COLO668 (cell line): ENCODE data around the gene ARID3A.
"Not testable (repeated sequence)": the region's sequence is repeated elsewhere in the genome, so short reads cannot be mapped to it uniquely, and the experiment has no call there.

Experiments used
- DNase-seq: peaks from one replicate; lab custom pipeline; 2025; ENCODE audit not compliant: unreplicated experiment; lab: John Stamatoyannopoulos, UW

The ARID3A gene

DNA sequence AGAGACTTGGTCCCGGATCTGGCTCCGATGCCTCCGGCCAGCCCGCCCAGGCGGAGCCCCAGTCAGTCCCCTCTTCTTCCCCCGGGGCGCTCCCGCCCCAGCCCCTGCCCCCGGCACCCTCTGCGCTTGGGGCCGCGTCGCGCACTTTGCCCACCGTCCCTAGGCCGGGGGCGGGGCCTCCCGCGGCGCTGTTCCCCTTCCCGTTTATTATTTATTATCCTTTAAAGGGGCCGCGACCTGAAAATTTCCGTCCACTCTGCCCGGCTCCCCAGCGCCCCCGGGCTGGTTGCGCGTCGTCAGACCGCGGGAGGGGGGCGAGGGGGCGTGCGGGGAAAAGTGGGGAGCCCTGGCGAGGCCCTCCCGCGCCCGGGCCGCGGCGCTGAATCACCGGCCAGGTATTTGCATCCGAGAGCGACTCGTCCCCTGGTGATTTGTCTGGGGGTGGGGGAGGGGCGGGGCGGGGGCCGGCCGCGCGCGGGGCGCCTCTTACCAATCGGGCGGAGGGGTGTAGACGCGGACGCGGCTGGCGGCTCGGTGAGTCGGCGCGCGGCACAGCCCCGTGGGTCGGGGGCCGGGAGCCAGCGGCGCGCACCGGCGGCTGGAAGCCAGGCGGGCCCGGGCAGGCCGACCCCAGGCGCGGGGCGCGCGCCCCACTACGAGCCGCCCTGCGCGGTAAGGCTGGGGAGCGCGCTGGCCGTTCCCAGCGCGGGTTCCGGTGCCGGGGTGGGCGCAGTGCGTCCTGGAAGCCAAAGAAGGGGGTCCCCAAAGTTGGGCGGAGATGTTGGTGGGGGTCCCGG lies at the start of gene ARID3A:
Gene ARID3A (plus strand): TSS at position 510 of the 797 bp plus-strand sequence. CDS start 3,494 bp downstream, outside the sequence.
- peak; percentile 86 for DNase-seq

DNA sequence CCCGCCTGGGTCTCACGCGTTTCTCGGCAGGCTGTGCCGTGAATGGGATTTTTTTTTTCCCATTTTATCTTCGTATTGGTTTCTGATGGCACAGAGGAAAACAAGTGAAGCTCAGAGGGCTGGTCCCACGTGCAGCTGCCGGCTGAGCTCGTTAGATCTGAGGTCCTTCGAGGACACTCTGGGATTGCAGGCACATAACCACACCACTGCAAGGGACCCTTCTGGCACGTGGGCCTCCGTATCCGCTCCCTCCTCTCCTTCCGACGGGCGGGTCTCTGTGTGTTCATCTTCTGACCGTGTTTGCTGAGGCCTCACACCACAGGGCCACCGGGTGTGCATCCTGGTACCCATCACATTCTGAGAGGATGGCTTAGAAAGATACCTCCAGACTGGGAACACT lies 49.7 kb upstream of the ARID3A start:
- no peak for DNase-seq

GRCh38 chr19:876780-877314 lies 49.0 kb upstream of the ARID3A start:
- peak; percentile 30 for DNase-seq

DNA sequence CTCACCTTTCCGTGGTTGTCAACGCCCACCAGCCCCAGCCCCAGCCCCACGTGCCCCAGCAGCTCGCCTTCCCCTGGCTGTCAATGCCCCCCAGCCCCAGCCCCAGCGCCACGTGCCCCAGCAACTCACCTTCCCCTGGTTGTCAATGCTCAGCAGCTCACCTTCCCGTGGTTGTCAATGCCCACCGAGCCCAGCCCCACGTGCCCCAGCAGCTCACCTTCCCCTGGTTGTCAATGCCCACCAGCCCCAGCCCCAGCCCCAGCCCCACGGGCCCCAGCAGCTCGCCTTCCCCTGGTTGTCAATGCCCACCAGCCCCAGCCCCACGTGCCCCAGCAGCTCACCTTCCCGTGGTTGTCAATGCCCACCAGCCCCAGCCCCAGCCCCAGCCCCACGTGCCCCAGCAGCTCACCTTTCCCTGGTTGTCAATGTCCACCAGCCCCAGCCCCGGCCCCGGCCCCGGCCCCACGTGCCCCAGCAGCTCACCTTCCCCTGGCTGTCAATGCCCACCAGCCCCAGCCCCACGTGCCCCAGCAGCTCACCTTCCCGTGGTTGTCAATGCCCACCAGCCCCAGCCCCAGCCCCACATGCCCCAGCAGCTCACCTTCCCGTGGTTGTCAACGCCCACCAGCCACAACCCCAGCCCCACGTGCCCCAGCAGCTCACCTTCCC lies 47.7 kb upstream of the ARID3A start:
- not testable (repeated sequence) for DNase-seq

DNA sequence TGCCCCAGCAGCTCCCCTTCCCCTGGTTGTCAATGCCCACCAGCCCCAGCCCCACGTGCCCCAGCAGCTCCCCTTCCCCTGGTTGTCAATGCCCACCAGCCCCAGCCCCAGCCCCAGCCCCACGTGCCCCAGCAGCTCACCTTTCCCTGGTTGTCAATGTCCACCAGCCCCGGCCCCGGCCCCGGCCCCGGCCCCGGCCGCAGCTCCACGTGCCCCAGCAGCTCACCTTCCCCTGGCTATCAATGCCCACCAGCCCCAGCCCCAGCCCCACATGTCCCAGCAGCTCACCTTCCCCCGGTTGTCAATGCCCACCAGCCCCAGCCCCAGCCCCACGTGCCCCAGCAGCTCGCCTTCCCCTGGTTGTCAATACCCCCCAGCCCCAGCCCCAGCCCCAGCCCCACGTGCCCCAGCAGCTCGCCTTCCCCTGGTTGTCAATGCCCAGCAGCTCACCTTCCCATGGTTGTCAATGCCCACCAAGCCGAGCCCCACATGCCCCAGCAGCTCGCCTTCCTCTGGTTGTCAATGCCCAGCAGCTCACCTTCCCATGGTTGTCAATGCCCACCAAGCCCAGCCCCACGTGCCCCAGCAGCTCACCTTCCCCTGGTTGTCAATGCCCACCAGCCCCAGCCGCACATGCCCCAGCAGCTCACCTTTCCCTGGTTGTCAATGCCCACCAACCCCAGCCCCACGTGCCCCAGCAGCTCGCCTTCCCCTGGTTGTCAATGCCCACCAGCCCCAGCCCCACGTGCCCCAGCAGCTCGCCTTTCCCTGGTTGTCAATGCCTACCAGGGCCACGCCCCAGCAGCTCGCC lies 46.9 kb upstream of the ARID3A start:
- DNase-seq: not testable (repeated sequence)

DNA sequence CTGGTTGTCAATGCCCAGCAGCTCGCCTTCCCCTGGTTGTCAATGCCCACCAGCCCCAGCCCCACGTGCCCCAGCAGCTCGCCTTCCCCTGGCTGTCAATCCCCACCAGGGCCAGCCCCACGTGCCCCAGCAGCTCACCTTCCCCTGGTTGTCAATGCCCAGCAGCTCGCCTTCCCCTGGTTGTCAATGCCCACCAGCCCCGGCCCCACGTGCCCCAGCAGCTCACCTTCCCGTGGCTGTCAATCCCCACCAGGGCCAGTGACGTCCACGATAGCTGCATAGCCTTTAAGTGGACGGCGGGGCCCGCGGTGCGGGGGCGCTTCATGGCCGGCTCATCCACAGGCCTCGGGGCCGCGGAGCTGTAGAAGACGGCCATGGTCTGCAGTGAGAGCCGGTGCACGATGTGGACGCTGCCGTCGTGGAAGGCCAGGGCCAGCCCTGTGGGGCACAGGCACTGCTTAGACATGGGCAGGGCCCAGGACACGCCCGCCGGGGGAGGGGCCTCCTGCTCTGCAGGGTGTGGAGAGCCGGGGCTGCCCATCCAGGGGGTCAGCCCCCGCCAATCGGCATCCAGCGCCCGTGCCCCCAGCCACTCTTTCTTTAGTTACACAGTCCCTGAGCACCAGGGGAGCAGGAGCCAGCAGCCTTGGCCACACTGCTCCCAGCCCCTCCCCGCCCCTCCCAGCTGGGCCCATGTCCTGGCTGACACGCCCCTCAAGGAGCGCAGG lies 46.0 kb upstream of the ARID3A start:
- DNase-seq: no peak

DNA sequence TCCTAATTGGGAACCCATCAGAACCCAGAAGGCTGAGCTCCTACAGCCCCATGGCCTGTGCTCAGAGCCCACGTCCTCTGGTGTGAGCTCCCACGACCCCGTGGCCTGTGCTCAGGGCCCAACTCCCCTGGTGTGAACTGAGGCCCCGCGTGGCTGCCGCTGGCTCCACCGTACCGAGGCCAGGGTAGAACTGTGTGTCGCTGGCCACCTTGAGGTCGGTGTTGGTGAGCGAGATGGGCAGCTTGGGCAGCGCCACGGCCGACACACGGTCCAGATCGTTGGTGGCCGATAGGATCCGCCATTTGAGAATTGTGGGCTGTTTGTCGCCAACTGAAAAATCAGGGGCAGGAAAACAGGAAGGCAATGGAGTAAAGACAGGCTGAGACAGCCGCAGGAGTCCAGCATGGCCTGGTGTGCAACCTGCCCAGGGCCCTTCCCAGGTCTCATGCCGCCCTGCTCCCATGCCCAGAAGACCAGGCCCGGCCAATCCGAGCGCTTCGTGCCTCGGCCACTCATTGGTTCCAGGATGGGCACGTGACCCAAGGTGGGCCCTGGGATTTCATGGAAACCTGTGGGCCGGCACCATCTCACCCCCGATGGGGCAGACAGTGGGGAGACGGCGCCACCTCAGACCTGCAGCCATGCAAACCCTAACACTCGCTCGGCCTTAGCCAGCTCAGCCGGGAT lies 44.3 kb upstream of the ARID3A start:
- no peak for DNase-seq

GRCh38 chr19:882871-883497 lies 42.9 kb upstream of the ARID3A start:
- DNase-seq: no peak

DNA sequence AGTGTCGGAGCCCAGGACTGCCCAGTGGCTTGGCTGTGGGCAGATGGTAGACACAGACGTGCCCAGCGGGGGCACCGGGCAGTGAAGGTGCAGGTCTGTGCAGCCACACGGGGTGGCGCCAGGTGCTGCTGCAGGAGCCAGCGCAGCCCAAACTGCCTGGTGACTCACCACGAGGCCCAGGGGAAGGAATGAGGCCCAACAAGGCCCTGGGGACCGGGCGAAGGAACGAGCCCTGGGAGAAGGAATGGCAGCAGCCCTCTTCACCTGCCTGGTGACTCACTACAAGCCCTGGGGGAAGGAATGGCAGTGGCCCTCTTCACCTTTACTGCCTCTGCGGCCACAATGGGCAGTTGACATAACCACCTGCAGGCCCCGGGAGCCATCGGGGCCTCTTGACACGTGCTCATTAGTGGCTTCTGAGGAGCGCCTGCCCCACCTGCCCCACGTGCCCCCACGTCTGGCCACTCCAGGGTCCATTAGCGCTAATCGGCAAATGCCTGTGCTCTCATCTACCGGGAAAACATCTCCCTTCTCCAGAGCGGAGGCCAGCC lies 42.1 kb upstream of the ARID3A start:
- DNase-seq: peak; percentile 92

DNA sequence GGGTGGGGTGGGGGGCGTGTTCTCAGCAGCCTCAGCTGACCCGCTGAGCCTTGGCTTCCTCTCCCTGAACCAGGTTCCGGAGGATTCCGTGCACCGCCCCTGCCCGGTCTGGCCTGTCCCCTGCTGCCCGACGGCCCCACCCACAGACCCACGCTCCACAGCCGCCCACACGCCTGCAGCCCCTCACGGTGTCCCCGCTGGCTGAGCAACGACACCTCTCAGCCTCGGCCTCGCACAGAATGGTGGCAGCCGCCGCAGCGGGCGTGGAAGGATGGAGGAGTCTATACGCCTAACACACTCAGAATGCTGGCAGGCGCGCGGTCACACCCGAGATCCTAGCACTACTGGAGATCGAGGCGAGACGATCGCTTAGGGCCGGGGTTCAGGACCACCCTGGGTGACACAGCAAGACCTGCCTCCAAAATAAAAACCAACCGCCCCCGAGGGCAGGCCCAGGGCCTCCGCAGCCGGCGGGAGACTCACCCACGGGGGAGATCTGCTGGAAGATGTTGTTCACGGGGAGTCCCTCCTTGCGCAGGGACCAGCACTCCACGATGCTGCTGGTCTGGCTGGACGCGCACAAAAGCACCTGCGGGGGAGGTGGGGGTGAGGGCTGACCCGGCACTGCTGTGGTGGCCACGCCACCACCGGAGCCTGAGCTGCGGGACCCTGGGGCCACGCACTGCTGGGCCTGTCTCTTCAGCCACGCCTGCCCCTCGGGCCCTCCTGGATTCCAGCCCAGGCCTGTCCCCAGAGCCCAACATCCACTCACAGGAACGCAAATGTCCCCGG lies 41.2 kb upstream of the ARID3A start:
- no peak for DNase-seq

DNA sequence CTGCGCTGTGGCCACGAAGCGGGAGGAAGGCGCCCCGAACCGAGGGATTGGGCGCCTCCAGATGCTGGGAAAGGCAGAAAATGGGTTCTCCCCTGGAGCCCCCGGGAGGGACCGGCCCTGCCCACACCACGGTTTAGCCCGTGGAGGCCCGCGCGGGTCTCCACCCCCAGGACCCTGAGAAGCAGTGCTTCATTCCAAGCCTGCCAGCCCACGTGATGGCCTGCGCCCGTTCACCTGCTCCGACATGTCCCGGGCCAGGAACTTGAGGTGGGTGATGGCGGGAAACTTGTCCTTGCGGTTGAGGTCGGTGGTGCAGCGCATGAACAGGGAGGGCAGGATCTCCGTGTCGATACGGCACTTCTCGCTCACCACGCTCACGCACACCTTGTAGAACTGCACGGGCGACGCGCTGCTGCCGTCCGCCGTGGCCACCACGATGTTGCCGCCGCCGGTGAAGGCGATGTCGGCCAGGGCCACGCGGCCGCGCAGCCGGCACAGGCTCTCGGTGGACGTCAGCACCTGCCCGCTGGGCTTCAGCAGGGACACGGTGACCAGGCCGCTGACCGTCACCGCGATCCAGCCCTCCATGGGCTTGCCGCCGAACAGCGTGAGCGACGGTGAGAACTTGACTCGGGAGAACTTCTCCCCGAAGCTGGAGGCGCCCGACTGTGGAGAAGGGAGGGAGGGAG lies 40.2 kb upstream of the ARID3A start:
- no peak for DNase-seq

DNA sequence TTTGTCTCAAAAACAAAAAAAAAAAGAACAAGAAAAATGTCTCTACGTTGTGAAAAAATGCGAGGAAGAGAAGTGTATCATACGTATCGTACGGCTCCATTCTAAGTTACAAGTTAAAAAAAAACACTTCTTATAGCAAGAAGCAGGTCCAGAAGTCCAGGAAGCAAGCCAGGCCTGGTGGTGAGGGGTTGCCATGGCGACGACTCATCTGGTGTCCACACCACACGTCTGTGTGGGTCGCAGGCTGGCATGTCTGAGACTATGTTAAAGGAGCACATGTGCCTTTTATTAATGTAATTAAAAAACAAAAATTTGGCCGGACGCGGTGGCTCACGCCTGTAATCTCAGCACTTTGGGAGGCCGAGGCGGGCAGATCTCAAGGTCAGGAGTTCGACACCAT lies 38.8 kb upstream of the ARID3A start:
- peak; percentile 19 for DNase-seq

GRCh38 chr19:887599-887998 lies 38.2 kb upstream of the ARID3A start:
- DNase-seq: no peak

GRCh38 chr19:888581-889385 lies 37.1 kb upstream of the ARID3A start:
- DNase-seq: no peak

GRCh38 chr19:889662-890295 lies 36.1 kb upstream of the ARID3A start:
- DNase-seq: no peak

DNA sequence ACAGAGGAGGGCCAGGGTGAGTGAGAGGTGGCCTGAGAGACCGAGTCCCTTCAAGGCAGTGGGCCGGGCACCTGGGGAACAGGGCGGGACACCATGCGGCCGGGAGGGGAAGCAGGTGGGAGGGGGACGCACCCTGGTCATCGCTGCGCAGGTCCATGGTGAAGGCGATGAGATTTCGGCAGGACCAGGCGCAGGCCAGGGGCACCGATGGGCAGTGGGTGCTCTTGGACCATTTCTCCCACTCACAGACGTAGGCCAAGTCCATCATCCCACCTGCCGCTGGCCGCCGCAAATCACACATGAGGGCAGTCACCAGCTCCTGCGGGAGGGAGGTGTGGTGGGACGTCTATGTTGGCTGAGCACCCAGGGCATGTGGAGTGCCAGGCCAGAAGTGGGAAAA lies 35.0 kb upstream of the ARID3A start:
- DNase-seq: no peak
